H1 (cell line): ENCODE results near the gene CDKN2B-AS1. TPM values are rescaled to one million over a fixed set of nuclear protein-coding genes. Genes with fewer than 3 reads are reported as not detected.

Source experiments
- CTCF ChIA-PET: fragments of 300-600 bp; sonication (Branson Sonifier 250); formaldehyde crosslinking; loops from one replicate; lab custom pipeline; 2021; ENCODE audit not compliant: partially characterized antibody; lab: Charles Lee
- POLR2A ChIA-PET: fragments of 300-600 bp; sonication (Branson Sonifier 250); formaldehyde crosslinking; loops from one replicate; lab custom pipeline; 2021; ENCODE audit warnings: inconsistent platforms; ENCODE audit not compliant: partially characterized antibody; lab: Charles Lee
- DNase-seq, 2 experiments: peaks; one replicate each; pipeline versions ENCODE4 v3.0.0 to v3.0.0-alpha.2; 2010 to 2022; ENCODE audit warnings: low spot score in 2 of 2, low read depth in 1 of 2, mixed read lengths in 1 of 2
- FAIRE-seq: peaks from 2 replicates; lab custom pipeline; 2011; peaks lifted over from hg19 to GRCh38; lab: Jason Lieb, UNC
- H2AFZ ChIP-seq: 2 replicates; pipeline ENCODE4 v1.8.1; 2012; ENCODE audit warnings: low read length, inconsistent platforms
- H2AK5ac ChIP-seq: 2 replicates; pipeline ENCODE4 v1.6.1; 2013; ENCODE audit warnings: low read depth, low read length
- H2BK120ac ChIP-seq: replicated peaks from 2 replicates; pipeline ENCODE3; 2013; ENCODE audit warnings: low read depth, low read length, inconsistent platforms
- H2BK12ac ChIP-seq: 2 replicates; pipeline ENCODE4 v1.6.1; 2013; ENCODE audit warnings: low read depth, low read length
- H2BK15ac ChIP-seq: 2 replicates; pipeline ENCODE4 v1.6.1; 2013; ENCODE audit warnings: low read length
- H2BK20ac ChIP-seq: 2 replicates; pipeline ENCODE4 v1.6.1; 2013; ENCODE audit warnings: low read length
- H2BK5ac ChIP-seq: 2 replicates; pipeline ENCODE4 v1.6.1; 2013; ENCODE audit warnings: low read depth, low read length
- H3K14ac ChIP-seq: 2 replicates; pipeline ENCODE4 v1.6.1; 2013; ENCODE audit warnings: inconsistent platforms; ENCODE audit not compliant: insufficient read length
- H3K18ac ChIP-seq: 2 replicates; pipeline ENCODE4 v1.6.1; 2013; ENCODE audit warnings: low read length; ENCODE audit errors: extremely low read depth
- H3K23ac ChIP-seq: 2 replicates; pipeline ENCODE4 v1.6.1; 2013; ENCODE audit warnings: inconsistent platforms; ENCODE audit not compliant: insufficient read length
- H3K23me2 ChIP-seq: 2 replicates; pipeline ENCODE4 v1.6.1; 2013; ENCODE audit warnings: low read depth, low read length
- H3K27ac ChIP-seq: 2 replicates; pipeline ENCODE4 v1.6.1; 2011; ENCODE audit warnings: low read depth, low read length, inconsistent platforms
- H3K27me3 ChIP-seq, 4 experiments: replicated peaks in 1 of 4; 1 replicate in 1 of 4; 2 replicates in 3 of 4; pipeline versions ENCODE4 v1.6.1 to v1.8.1; 2011 to 2013; ENCODE audit warnings: low read length in 3 of 4, mild to moderate bottlenecking in 3 of 4, inconsistent platforms in 2 of 4, mixed read lengths in 2 of 4, moderate library complexity in 1 of 4; ENCODE audit not compliant: control insufficient read depth in 3 of 4, insufficient read depth in 3 of 4; ENCODE audit errors: extremely low read depth in 1 of 4
- H3K36me3 ChIP-seq, 4 experiments: 2 replicates each; pipeline versions ENCODE4 v1.6.1 to v1.8.1; 2011 to 2013; ENCODE audit warnings: mild to moderate bottlenecking in 4 of 4, low read length in 3 of 4, moderate library complexity in 2 of 4, control low read depth in 1 of 4, inconsistent platforms in 1 of 4; ENCODE audit not compliant: insufficient read depth in 4 of 4, control insufficient read depth in 2 of 4
- H3K4ac ChIP-seq: replicated peaks from 2 replicates; pipeline ENCODE3; 2013; ENCODE audit warnings: low read length, low read depth, mixed read lengths, inconsistent platforms; ENCODE audit not compliant: insufficient read length
- H3K4me1 ChIP-seq, 4 experiments: replicated peaks in 1 of 4; 1 replicate in 1 of 4; 2 replicates in 3 of 4; pipeline versions ENCODE4 v1.6.1 to v1.8.1; 2011 to 2013; ENCODE audit warnings: low read length in 3 of 4, inconsistent platforms in 2 of 4, mixed read lengths in 1 of 4; ENCODE audit not compliant: insufficient read depth in 4 of 4, control insufficient read depth in 3 of 4
- H3K4me2 ChIP-seq, 2 experiments: 2 replicates each; pipeline versions ENCODE4 v1.6.1 to v1.8.1; 2011 to 2013; ENCODE audit warnings: low read depth in 2 of 2, low read length in 2 of 2, control low read depth in 1 of 2, inconsistent platforms in 1 of 2, mild to moderate bottlenecking in 1 of 2; ENCODE audit not compliant: insufficient read depth in 1 of 2
- H3K4me3 ChIP-seq, 4 experiments: fragments of 200-600, 300-600 bp in 1 of 4; sonication (generic), shearing (Covaris generic), sonication (Bioruptor Twin) in 1 of 4; 2 replicates each; pipeline versions ENCODE4 v1.5.1 to v1.8.1; 2011 to 2016; ENCODE audit warnings: low read length in 4 of 4, low read depth in 3 of 4, control low read depth in 2 of 4, inconsistent platforms in 2 of 4, mild to moderate bottlenecking in 2 of 4, mixed read lengths in 1 of 4, moderate library complexity in 1 of 4; ENCODE audit not compliant: insufficient read depth in 2 of 4; ENCODE audit errors: extremely low read depth in 1 of 4
- H3K56ac ChIP-seq: replicated peaks from 2 replicates; pipeline ENCODE3; 2013; ENCODE audit warnings: low read depth, mild to moderate bottlenecking, mixed read lengths, low read length, inconsistent platforms; ENCODE audit not compliant: insufficient read length
- H3K79me1 ChIP-seq: 2 replicates; pipeline ENCODE4 v1.6.1; 2013; ENCODE audit warnings: low read depth, low read length, control low read depth
- H3K79me2 ChIP-seq, 2 experiments: 2 replicates each; pipeline versions ENCODE4 v1.6.1 to v1.8.1; 2012 to 2013; ENCODE audit warnings: low read length in 2 of 2, mild to moderate bottlenecking in 2 of 2, inconsistent platforms in 1 of 2; ENCODE audit not compliant: insufficient read depth in 2 of 2, control insufficient read depth in 1 of 2
- H3K9ac ChIP-seq, 4 experiments: replicated peaks in 1 of 4; 1 replicate in 1 of 4; 2 replicates in 3 of 4; pipeline versions ENCODE4 v1.6.1 to v1.8.1; 2011 to 2013; ENCODE audit warnings: low read depth in 3 of 4, low read length in 3 of 4, control low read depth in 2 of 4, mild to moderate bottlenecking in 2 of 4, moderate library complexity in 2 of 4, inconsistent platforms in 1 of 4; ENCODE audit errors: extremely low read depth in 1 of 4
- H3K9me3 ChIP-seq, 2 experiments: 2 replicates each; pipeline versions ENCODE4 v1.6.1 to v1.8.1; 2012 to 2013; ENCODE audit warnings: mild to moderate bottlenecking in 2 of 2, moderate library complexity in 2 of 2, control low read depth in 1 of 2, inconsistent platforms in 1 of 2, low read depth in 1 of 2, low read length in 1 of 2, mixed read lengths in 1 of 2; ENCODE audit not compliant: insufficient read depth in 2 of 2
- H4K20me1 ChIP-seq, 2 experiments: replicated peaks in 1 of 2; 2 replicates each; pipeline versions ENCODE3 to v1.8.1; 2011 to 2013; ENCODE audit warnings: inconsistent platforms in 2 of 2, low read length in 2 of 2, mild to moderate bottlenecking in 1 of 2; ENCODE audit not compliant: insufficient read depth in 2 of 2, control insufficient read depth in 1 of 2
- H4K5ac ChIP-seq: 2 replicates; pipeline ENCODE4 v1.6.1; 2013; ENCODE audit warnings: low read length, low read depth, mixed read lengths, inconsistent platforms; ENCODE audit not compliant: insufficient read length
- H4K8ac ChIP-seq: 2 replicates; pipeline ENCODE4 v1.8.0; 2013; ENCODE audit warnings: mild to moderate bottlenecking, moderate library complexity, low read length, inconsistent platforms; ENCODE audit not compliant: insufficient read depth; ENCODE audit errors: extremely low read depth
- H4K91ac ChIP-seq: replicated peaks from 2 replicates; pipeline ENCODE3; 2013; ENCODE audit warnings: low read length, mixed read lengths, inconsistent platforms; ENCODE audit not compliant: insufficient read length
- BRCA1 ChIP-seq: IDR thresholded peaks from 2 replicates; pipeline ENCODE4 v1.6.1; 2012; ENCODE audit warnings: low read depth, low read length, improper control_type of control experiment
- CBX8 ChIP-seq: fragments of 300-800, 300-1000 bp; sonication (generic); IDR thresholded peaks from 2 replicates; pipeline ENCODE4 v1.7.1; 2016; ENCODE audit warnings: low read depth, low read length, borderline replicate concordance
- E2F6 ChIP-seq: IDR thresholded peaks from 2 replicates; pipeline ENCODE4 v1.6.1; 2012; ENCODE audit warnings: inconsistent platforms
- JUND ChIP-seq: IDR thresholded peaks from 2 replicates; pipeline ENCODE4 v1.6.1; 2011; ENCODE audit warnings: mild to moderate bottlenecking, improper control_type of control experiment, low read length
- NANOG ChIP-seq: IDR thresholded peaks from 2 replicates; pipeline ENCODE4 v1.6.1; 2011; ENCODE audit warnings: low read length, low read depth, mild to moderate bottlenecking, inconsistent platforms; ENCODE audit not compliant: insufficient read depth, poor library complexity, severe bottlenecking
- PHF8 ChIP-seq: fragments of 200-600 bp; sonication (generic); conservative IDR thresholded peaks from 2 replicates; pipeline ENCODE4 v1.7.1; 2012; ENCODE audit warnings: low read depth, mild to moderate bottlenecking, inconsistent platforms, low read length, moderate library complexity
- RBBP5 ChIP-seq: IDR thresholded peaks from 2 replicates; pipeline ENCODE4 v1.7.1; 2012; ENCODE audit warnings: low read depth, mild to moderate bottlenecking, inconsistent platforms, low read length, moderate library complexity, borderline replicate concordance
- SRF ChIP-seq: IDR thresholded peaks from 2 replicates; pipeline ENCODE4 v1.6.1; 2011; ENCODE audit warnings: mild to moderate bottlenecking, low read depth, low read length, moderate library complexity
- WGBS, 2 experiments: shearing (Covaris generic) in 1 of 2; methylation state at CpG; one replicate each; pipeline versions ENCODE4 v1.1.6 to v1.1.7; 2013 to 2015; ENCODE audit warnings: low lambda C conversion rate in 2 of 2, mixed read lengths in 2 of 2, inconsistent platforms in 1 of 2, low coverage in 1 of 2, missing lambda C conversion rate in 1 of 2; ENCODE audit not compliant: insufficient replicate concordance in 2 of 2, insufficient coverage in 1 of 2, insufficient read length in 1 of 2; ENCODE audit errors: extremely low coverage in 1 of 2, missing lambda C conversion rate in 1 of 2; 5-methylcytosine and 5-hydroxymethylcytosine counted together
- polyA plus RNA-seq, 7 experiments: library from polyadenylated mRNA; depleted of rRNA in 3 of 7; stranded (reverse) in 5 of 7; unstranded in 2 of 7; fragments of >200 nt in 5 of 7; fragments of 200-250 nt in 2 of 7; gene quantifications; 1 replicate in 5 of 7; 2 replicates in 1 of 7; 4 replicates in 1 of 7; pipeline versions ENCODE4 v1.2.1 to v1.2.3, GENCODE V29; 2011 to 2013; ENCODE audit warnings: missing spikeins in 2 of 7, mixed read lengths in 2 of 7
- total RNA-seq: library from RNA; stranded (reverse); fragmentation: NEBNext Ultra II Directional; extraction: Animal tissue kit (Norgen Biotek cat#: 25700); gene quantifications from 2 replicates; pipeline ENCODE4 v1.2.1, GENCODE V29; 2021

The CDKN2B-AS1 gene
- total and polyA plus RNA-seq, 2 of the 8 experiments (the other 6 are each of a cell fraction or from before 2014, with no cell fraction given): not detected

GRCh38 chr9:21993007-21993406 lies 1.6 kb upstream of the CDKN2B-AS1 start:
- Histone ChIP-seq H3K4me2 (peak overlapping the region; percentile 84 to 86; a peak in 3 of 4 replicates), H2BK120ac (no peak overlapping the region), H3K14ac (no peak overlapping the region), H3K9me3 (no peaks in the 10 kb centered on the region), H2BK5ac (no peak overlapping the region), H3K18ac (no peak overlapping the region), H3K79me1 (no peaks in the 10 kb centered on the region), H4K91ac (no peak overlapping the region), H3K27me3 (peaks cover 47 to 95% (median 75%) of the 10 kb centered on the region in 4 experiments), H3K4me3 (peak overlapping the region in 2 of 4 experiments; percentile 27 to 65; a peak in 2 of 8 replicates), H3K23me2 (peaks cover 26% of the 10 kb centered on the region), H2BK20ac (no peak overlapping the region), H3K79me2 (no peaks in the 10 kb centered on the region), H3K36me3 (no peaks in the 10 kb centered on the region), H4K20me1 (peaks cover 0 to 13% of the 10 kb centered on the region in 2 experiments), H4K5ac (no peak overlapping the region)
- ChIA-PET CTCF (interaction anchor here (0.8 to 6.5 kb wide), 5 partner anchors 12 to 180 kb away, joined by 3 to 46 read pairs (median 4); partner anchors contain the start of gene CDKN2B), POLR2A (no interaction called here)
- no peak for DNase-seq
- 7% methylated on average over 4 of the region's 4 CpGs; no CpG with 5 or more reads in 1 of the 2 experiments for WGBS, 2 experiments
- no peak for TF ChIP-seq BRCA1
- no peak for TF ChIP-seq NANOG
- no peak for TF ChIP-seq E2F6
- TF ChIP-seq CBX8: peak; percentile 52; the same call in 1 of the 2 replicates
- TF ChIP-seq JUND: no peak
- no peak for TF ChIP-seq SRF
- TF ChIP-seq PHF8: no peak
- no peak for TF ChIP-seq RBBP5
- TF ChIP-seq, all 59 proteins: peak for 1
- no peak overlapping the region for H2AK5ac ChIP-seq
- H2AFZ ChIP-seq: no peak overlapping the region
- H2BK15ac ChIP-seq: no peak overlapping the region
- no peak overlapping the region for H3K23ac ChIP-seq
- FAIRE-seq: no peak
- H4K8ac ChIP-seq: no peak overlapping the region
- H3K9ac ChIP-seq: no peak overlapping the region
- no peak overlapping the region for H3K56ac ChIP-seq
- no peak overlapping the region for H3K4ac ChIP-seq
- H3K4me1 ChIP-seq: peaks cover 5 to 30% (median 12%) of the 10 kb centered on the region in 4 experiments; a peak in 6 of 7 replicates
- no peak overlapping the region for H3K27ac ChIP-seq
- H2BK12ac ChIP-seq: no peak overlapping the region
